Activated T-helper 1 cell treated with Interleukin-2 at 50 U/mL for 16 hours (primary cell): ENCODE data around the gene PTPRT.

Source experiments
- DNase-seq: peaks from one replicate; pipeline ENCODE4 v3.0.0-alpha.2; 2020; ENCODE audit warnings: low read depth

PTPRT gene

DNA sequence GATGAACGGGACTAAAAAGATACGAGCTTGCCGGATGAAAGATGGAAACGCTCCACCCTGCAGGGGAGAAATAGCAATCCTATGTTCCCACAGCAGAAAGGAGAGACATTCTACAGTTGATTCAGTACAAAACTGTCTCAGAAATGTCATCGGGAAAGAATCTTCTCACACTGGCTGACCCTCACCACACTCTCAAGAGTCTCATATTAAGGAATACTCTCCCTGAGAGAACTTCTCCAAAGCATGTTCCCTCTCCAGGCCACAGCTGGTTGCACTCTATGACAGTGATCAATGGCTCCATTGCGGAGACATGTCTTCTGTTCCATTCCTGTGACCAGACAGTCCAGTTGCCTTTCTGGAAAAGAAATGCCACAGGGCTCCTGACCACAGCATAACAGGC is 813.6 kb downstream of the PTPRT start:
- no peak for DNase-seq

DNA sequence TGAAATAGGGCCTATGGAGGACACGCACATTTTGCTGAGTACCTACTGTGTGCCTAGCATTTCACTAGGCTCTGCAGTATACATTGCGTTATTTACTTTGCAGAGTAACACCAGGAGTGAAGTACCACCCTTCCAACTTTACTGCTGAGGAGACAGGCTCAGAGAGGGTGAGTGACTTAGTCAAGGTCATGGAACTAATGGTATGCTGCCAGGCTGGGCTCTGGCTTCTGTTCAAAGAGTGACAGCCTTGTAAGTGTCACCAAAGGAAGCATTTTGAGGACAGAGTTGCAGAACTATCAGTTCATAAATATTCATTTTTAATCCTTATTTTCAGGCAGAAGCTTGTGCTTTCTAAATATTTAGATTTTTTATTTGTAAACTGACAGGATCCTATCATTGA is 816.7 kb downstream of the PTPRT start:
- DNase-seq, result no peak

DNA sequence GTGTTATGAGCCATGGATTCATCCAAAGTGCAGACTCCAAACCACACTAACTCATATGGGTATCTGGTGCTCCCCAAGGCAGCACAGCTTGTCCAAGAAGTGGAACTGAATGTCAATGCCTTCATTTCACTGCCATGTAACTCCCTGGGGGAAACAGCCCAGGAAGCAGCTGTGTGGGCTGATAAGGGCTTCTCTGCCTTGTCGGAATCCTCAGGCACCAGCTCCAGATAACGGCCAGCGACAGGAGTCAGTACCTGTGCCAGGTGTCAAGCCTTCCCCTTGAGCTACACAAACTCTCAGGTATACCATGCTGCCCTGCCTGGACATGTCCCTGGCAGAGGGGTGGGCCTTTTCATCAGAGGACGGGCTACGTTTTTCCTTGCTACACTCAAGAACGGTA is 819.6 kb downstream of the PTPRT start:
- DNase-seq, result no peak

DNA sequence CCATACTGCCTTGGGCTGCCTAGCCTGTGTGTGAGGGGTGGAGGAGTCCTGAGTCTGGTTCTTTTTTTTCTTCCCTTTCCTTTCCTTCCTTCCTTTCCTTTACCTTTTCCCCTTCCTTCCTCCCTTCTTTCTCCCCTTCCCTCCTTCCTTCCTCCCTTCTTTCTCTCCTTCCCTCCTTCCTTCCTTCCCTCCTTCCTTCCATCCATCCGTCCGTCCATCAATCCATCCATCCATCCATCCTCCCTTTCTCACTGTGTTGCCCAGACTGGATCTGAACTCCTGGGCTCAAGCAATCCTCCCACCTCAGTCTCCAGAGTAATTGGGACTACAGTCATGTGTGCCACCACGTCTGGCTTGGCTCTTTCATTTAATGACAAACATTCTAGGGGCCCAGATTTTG is 820.8 kb downstream of the PTPRT start:
- no peak for DNase-seq

DNA sequence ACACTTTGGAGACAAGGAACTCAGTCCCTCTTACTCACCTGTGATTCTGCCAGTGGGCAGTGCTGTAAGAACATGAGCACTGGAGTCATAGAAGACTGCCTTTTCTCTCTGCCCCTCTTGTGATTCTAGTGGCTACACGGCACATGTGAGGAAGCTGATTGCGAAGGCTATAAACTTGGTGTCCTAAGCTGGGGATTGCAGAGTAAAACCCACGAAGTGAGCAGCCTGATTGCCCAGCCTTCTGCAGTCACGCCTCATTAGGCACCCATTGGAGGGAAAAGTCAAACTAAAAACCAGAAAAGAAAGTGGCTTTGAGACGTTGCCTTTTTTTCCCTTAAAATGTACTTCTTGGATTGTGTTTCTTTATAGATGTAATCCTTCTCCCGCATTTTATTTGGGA is 823.1 kb downstream of the PTPRT start:
- DNase-seq, result no peak

DNA sequence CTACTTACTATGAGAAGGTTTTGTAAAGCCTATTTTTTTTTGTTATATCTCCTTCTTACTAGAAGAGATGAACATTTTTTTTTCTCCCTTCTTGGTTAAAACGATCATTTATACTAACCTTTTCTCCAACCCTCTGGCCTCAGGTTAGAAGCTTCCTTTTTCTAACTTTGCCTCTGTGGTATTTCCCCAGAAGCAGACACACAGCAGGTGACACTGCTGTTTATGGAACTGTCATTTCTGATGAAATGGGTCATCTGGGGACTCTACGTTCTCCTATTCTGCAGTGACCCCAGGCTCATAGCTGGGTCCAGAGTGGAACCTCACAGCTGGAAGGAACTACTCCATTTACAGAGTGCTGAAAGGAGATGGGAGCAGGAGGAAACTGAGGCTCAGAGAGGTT is 825.3 kb downstream of the PTPRT start:
- DNase-seq, result no peak

DNA sequence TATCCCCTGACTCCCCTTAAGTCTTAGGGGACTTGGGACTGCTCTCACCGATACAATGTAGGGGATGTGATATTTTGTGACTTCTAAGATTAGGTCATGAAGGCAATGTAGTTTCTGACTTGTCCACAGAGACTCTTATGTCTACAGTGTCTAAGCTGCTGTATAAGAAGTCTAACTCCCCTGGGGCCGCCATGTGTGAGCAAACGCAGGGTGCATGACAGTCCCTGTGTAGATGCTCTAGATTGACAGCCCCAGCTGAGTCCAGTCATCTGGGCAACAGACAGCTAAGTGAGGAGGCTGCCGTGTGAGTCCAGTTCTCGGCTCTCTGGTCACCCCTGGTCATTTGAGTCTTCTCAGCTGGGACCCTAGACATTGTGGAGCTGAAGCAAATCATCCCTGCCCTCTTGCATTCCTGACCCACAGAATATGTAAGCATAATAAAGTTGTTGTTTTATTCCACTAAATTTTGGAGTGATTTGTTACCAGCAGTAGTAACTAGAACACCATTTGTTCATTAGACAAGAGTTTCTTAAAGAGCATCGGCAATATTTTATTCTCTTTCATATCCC is 828.2 kb downstream of the PTPRT start:
- no peak for DNase-seq

DNA sequence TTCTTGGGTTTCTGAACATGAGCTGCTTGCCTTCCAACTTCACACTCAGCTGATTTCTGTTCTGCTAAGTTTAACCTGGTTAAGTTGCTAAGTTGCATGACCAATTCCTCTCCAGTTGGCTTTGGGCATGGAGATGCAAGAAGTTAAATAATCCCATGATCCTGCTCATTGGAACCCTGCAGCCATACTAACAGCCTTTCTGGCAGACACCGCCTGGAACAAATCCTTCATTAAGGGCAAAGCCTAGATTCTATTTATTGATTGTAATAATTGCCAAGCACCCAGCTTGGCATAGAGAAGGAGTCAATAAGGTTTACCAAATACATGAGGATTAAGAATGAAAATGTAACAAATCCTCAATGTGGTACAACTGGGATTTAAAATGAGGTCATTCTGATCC is 829.1 kb downstream of the PTPRT start:
- no peak for DNase-seq

DNA sequence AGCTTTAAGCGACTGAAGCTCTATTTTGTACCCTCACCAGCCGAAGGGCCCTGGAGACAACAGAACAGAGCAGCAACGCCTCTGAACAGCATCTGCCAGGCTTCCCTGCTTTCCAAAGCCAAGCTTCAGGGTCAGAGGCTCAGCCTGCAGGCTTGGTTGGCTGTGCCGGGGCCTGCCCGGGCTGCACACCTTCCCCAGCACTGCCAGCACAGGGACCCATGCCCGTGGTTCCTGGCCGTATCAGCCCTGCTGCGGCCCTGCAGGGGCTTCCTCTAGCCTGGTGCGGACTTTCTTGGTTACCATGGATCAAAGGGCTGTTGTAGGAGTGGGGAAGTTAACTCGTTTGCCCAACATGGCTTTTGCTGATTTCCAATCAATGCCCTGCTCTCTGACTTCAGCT is 830.1 kb downstream of the PTPRT start:
- DNase-seq, result no peak

DNA sequence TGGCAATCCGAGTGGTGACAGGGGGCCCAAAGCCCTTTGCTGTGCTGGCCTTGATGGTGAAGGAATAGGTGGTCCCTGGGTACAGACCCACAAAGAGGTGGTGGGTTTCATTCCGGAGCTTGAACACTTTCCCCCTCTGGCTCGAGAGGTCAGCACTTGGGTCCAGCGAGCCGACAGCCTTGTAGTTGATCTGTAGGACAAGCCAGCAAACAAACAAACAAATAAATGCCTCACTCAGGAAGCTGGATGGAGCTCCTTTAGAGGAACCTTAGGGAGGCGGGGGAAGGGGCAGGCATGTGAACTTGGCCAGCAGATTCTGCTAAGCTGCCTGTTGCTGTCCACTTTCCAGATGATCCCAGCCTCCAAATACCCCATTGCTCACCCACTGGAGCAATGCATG is 837.6 kb downstream of the PTPRT start:
- no peak for DNase-seq

DNA sequence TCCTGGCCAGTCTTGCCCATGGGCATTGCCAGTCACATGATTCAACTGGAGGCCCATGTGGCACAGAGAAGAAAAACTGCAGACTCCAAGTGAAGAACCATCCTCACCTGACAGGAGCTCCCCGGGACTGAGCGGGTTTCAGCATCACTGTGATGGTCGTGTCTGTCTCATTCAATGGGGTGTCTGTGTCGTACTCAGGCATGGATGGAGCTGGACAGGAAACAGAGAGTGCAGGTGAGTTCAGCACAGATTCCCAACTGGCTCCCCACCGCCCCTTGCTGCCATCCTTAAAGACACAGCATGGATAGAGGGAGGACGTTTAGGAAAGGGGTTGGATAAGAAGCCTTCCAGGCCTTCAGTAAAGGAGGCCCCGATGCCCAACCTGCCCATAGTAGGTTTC is 839.2 kb downstream of the PTPRT start:
- no peak for DNase-seq

DNA sequence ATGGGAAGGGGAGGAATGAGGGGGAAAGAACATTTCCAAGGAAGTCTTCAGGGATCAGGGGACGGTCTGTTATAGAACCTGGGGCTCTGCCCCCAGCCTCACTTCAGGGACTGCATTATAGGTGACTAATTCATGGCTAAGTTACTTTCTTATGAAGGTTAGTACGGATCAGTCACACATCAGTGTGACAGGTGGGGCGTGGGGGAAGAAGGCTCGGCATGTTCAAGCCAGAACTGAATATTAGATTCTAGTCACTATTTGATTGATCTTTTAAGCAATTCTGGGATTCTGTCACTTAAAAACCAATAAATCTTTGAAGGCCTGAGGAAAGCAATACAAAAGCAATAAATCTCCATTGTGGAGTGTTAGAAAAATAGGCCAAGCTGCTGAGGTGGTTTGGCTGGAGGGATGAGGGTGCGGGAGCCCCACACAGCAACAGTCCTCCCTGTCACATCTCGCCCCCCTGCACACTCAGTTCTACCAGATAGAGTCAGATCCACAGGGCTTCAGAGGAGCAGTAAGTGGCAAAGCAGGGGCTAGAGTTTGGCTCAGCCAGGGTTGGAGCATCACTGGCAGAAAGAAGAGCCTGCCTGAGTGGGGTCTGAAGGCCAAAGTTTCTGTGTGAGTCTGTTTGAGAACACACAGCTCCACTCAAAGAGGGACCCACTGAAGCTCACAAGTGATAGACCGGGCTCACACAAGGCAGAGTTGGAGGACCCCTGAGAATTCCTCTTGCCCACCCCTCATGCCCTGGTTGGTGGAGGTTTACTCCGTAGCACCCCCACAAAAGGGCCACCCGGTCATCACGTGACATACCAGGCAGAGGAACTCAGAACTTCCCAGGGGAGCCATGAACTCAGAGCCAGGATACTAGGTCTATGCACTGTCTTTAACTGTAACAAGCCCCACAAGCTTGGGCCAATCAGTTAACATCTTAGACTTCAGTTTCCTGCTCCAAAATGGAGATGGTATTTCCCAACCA is 843.2 kb downstream of the PTPRT start:
- DNase-seq, result no peak

DNA sequence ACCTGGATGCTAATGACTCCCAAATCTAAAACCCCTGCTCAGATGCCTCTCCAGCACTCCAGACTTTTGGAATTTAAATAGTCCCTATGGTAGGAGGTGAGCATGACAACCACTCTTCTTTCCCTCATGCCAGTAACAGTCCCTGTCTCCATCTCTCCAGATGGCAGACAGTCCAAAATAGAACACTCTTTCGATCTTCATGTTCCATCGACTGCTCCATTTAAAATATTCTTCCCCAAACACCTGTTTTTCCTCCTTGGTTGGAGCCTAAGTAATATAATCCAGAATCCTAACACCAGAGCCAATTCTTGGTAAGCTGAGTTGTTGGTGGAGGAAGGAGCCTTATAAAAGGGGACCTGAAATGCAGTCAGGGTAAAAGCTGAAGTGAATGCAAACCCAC is 848.1 kb downstream of the PTPRT start:
- no peak for DNase-seq

DNA sequence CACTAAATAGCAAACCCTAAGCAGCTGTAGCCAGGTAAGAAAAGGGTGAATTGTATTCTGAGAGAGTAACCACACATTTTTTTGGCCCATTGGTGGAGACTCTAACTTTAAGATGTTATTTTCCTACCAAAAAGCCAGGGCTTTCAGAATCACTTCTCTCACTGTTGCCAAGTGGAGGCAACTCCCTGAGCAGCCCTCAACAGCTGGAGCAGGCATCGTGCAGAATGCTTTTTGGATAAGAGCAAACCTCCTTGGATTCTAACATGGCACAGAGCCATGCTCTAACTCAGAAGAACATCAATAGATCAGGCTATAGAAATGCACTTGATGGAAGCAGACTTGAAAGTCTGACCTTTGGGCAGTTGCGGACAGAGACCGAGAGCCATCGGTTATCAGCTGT is 849.3 kb downstream of the PTPRT start:
- DNase-seq, result no peak

DNA sequence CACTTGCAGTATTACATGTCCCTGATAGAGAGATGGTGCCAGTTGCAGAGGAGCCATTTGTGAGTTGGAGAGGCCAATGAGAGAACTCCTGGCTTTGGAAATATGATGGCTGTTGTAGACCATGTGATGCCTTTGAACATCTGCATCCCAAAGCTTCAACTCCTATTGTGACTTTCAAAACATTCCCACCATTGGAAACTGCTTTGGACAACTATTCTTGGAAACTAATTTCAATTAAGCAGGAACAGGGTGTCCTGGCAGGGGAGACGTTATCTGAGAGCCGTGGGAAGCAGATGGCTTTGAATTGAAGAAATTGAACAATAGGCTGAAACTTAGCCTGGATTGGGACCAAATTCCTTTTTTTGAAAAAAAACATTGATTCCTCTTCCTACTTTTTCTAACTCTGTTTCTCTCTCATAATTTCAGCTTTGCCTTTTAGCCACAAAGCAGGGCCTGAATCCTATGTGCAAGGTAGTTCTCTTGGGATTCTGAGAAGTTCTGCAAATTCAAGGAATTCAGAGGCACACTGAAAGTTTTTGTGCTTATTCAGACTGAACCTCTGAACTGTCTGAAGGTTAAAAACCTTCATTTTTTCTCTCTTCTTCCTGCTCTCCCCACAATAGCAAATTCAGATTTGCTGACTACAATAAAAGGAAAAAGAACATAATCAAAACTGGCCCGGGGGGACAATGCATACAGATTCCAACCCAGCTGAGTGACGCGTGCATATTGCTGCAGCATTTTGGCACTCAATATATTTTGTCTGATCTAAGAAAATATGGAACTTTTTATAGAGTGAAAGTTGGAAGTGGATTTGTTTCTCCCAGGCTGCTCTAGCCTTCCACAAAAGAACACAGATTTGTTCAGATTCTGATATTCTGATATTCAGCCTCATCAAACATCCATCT is 851.2 kb downstream of the PTPRT start:
- DNase-seq, result no peak

DNA sequence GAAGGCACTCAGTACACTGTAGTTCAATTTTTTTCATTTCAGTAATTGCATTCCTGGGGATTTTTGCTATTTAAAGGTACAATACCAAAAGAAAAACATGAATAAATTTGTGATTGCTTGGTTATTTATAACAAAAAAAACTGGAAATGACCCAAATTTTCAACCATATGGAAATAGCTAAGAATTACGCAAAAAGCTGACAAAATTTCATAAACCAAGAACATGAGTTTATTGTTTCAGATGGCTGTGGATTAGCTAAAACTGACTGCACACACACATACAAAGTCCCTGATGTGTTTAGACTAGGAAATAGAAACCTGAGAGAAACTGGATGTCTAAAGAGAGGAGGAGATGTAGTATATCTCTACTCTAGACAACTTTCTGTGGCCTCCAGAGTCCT is 853.1 kb downstream of the PTPRT start:
- DNase-seq, result no peak

DNA sequence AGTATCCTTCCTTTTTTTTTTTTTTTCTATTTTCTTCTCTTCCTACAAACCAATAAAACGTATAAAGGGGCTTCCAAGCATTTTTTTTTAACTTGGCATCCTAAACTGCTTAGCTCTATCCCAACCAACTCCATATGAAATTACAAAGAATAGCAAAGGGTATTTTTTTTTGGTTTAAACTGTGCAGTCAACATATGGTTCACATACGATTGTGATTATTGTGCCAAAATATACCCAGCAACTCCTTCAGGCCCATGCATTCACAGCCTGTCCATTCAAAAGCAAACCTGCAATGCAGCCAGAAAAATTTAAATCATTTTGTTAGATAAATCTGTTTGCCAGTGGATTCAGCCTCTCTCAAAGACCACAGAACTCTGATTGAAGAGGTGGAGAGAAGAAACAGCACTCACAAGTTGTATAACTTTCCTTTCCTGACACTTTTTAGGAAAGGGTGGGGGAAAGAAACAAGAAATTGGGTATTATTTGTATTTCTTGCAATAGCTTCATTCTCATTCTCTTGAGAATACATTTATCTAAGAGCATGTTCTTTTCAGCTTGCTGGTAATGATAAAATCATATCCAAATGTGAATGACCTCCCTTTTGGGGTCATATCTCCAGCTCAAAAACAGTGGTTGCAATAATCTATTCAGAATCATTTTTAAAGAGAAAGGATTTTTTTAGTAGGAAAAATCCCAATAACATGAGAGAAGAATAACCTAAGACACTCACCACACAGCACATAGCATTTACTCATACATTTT is 870.3 kb downstream of the PTPRT start:
- no peak for DNase-seq

DNA sequence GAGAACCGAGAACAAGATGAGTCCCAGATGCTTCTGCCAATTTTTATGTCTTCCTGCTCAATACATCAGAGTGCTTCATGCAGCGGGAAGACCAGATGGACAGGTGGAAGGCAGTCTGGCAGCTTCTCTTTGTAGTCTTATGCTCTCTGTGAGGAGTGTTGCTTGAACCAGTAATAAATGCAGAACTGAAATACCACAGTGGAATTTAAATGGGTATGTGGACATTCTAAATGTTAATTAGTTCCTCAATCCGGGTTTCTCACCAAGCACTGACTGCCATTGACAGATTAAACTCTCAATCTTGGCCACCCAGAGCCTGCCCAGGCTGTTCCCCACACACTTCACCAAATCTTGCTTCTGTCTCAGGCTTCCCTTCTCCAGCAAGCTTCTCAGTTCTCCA is 876.0 kb downstream of the PTPRT start:
- DNase-seq, result no peak

DNA sequence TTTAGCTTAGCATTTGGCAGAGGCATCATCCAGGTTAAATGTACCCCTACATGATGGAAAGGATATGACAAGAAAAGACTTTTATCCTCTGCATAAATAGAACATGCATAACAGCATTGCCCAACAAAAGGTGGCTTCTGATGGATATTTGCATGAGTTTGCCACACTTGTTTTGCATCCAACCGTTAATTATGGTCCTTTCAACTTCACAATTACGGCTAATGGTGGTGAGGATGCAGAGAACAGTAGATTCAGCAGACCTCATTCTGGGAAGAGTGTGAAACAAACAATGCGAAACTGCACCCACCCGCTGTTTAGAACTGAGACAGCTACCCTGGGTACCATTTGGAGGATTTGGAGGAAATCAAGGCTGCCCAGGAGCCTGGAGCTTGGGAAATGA is 880.7 kb downstream of the PTPRT start:
- DNase-seq, result no peak

DNA sequence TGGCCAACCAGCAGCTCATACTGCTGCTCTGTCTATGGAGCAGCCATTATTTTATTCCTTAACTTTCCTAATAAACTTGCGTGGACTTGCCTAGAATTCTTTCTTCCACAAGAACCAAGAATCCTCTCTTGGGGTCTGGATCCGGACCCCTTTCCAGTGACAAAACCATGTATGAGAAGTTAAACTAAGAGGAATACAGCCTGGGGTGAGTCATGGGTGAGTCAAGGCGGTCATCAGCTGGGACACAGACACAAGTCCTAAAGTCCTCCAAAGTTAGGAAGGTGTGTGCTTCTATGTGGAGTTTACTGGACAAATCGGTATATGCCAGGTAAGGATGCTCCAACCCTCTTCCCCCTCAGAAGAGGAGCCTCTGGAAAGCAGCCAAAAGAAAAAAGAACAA is 881.5 kb downstream of the PTPRT start:
- DNase-seq, result no peak

DNA sequence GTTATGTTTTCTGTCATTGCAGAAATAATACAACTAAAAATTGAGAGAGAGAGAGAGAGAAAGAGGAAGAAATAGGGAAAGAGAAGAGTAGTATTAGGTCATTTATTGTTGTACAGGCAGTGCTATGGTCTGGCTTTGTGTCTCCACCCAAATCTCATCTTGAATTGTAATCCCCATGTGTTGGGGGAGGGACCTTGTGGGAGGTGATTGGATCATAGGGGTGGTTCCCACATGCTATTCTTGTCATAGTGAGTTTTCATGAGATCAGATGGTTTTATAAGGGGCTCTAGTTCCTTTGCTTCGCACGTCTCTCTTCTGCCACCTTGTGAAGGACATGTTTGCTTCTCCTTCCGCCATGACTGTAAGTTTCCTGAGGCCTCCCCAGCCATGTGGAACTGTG is 894.1 kb downstream of the PTPRT start:
- no peak for DNase-seq

DNA sequence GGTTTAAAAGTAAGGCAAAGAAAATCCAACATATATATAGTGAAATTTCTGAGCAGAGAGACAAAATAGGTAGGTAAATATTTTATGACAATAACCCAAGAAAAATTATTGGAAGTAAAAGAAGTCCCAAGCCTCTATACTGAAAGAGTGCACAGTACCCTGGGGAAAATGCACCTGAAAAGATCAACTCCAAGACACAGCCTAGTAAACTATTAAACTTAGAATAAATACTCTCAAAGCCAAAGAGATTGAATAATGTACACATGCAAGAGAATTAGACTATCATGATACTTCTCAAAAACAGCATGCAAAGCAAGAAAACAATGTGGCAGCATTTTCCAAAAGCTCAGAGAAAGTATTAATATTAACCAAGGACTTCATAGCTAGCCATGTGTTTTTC is 894.7 kb downstream of the PTPRT start:
- DNase-seq, result no peak
